Body of pancreas (tissue), 4 donors: ENCODE data around the gene SLC37A1. TPM values are rescaled to one million over a fixed set of nuclear protein-coding genes. Genes with fewer than 3 reads are reported as not detected.
A peak's percentile ranks its signal among the peaks of the same experiment; 100 is the strongest.

Experiments
- ATAC-seq: fragments of 150-250 bp; one replicate; pipeline ENCODE4 v1.9.1; 2016
- DNase-seq, 4 donors: peaks; one replicate each; pipeline ENCODE4 v3.0.0-alpha.2; 2019
- H3K27ac ChIP-seq, 4 donors: fragments of 200-600 bp; sonication (generic); 1 replicate in 3 of 4; 2 replicates in 1 of 4; pipeline versions ENCODE4 v1.5.1 to v1.6.1; 2016 to 2019; ENCODE audit warnings: mild to moderate bottlenecking in 1 of 4, mixed read lengths in 1 of 4, moderate library complexity in 1 of 4
- H3K27me3 ChIP-seq, 2 donors: fragments of 200-600 bp; sonication (generic); one replicate each; pipeline ENCODE4 v1.6.0; 2016; ENCODE audit warnings: mild to moderate bottlenecking in 1 of 2
- H3K36me3 ChIP-seq, 2 donors: fragments of 200-600 bp; sonication (generic); replicated peaks in 1 of 2; 2 replicates each; pipeline ENCODE4 v1.5.1; 2016; ENCODE audit warnings: low read depth in 2 of 2; ENCODE audit not compliant: insufficient read depth in 1 of 2
- H3K4me1 ChIP-seq: fragments of 200-600 bp; sonication (generic); one replicate; pipeline ENCODE4 v1.6.0; 2016
- H3K4me3 ChIP-seq, 2 donors: fragments of 200-600 bp; sonication (generic); 1 replicate in 1 of 2; 2 replicates in 1 of 2; pipeline ENCODE4 v1.5.1; 2016 to 2019
- H3K9me3 ChIP-seq, 3 donors: fragments of 200-600 bp; sonication (generic); 1 replicate in 2 of 3; 2 replicates in 1 of 3; pipeline ENCODE4 v1.5.1; 2016
- CTCF ChIP-seq, 7 experiments: fragments of 450-650 bp in 4 of 7; fragments of 200-600 bp in 3 of 7; sonication (generic) in 3 of 7; IDR thresholded peaks; one replicate each; pipeline ENCODE4 v1.5.1; 2016 to 2019; ENCODE audit warnings: antibody characterized with exemption in 7 of 7
- POLR2A ChIP-seq, 3 donors: fragments of 450-650 bp; IDR thresholded peaks; one replicate each; pipeline ENCODE4 v1.6.1; 2016; ENCODE audit warnings: antibody characterized with exemption in 3 of 3, mild to moderate bottlenecking in 2 of 3
- WGBS, 2 donors: methylation state at CpG; one replicate each; pipeline ENCODE4 v1.1.5; 2017; 5-methylcytosine and 5-hydroxymethylcytosine counted together
- intact Hi-C: fragments of 100-400 bp; cut with DNase I; formaldehyde crosslinking; loops from one replicate; pipeline ENCODE4 v1.15.1; 2023
- total RNA-seq, 2 donors: library from RNA; depleted of rRNA; stranded (reverse); fragments of >200 nt; gene quantifications; one replicate each; pipeline ENCODE4 v1.1.0, GENCODE V29; 2016

The SLC37A1 gene
- total RNA-seq, 2 donors from 2014 or later = 6.3 to 16.3 TPM

GRCh38 chr21:42537106-42537742 is 23.6 kb downstream of the SLC37A1 start:
- TF ChIP-seq POLR2A (IDR thresholded peaks at IDR 0.05) (no peak), CTCF (IDR thresholded peaks at IDR 0.05) (peak in 3 of 7 experiments; percentile 18 to 35 (median 25))
- intact Hi-C loops = no loop called here
- H3K27me3 ChIP-seq = no peaks in the 10 kb centered on the region
- H3K36me3 ChIP-seq = no peaks in the 10 kb centered on the region
- ATAC-seq (no peak), DNase-seq (peak in 1 of 4 donors; percentile 30)
- WGBS, 2 donors = 65 to 67% methylated on average over 4 of the region's 4 CpGs
- H3K4me3 ChIP-seq = no peak overlapping the region
- H3K4me1 ChIP-seq = peaks cover 3% of the 10 kb centered on the region
- no peaks in the 10 kb centered on the region for H3K9me3 ChIP-seq
- H3K27ac ChIP-seq = no peak overlapping the region

GRCh38 chr21:42538479-42539275 is 25.0 kb downstream of the SLC37A1 start:
- WGBS, 2 donors = 68 to 73% methylated on average over 10 of the region's 10 CpGs
- DNase-seq (no peak), ATAC-seq (no peak)
- Histone ChIP-seq H3K4me3 (no peak overlapping the region), H3K9me3 (no peaks in the 10 kb centered on the region), H3K4me1 (peaks cover 3% of the 10 kb centered on the region), H3K27ac (no peak overlapping the region), H3K36me3 (peaks cover 0 to 6% of the 10 kb centered on the region in 2 donors), H3K27me3 (no peaks in the 10 kb centered on the region)
- intact Hi-C loops = no loop called here
- no peak for TF ChIP-seq CTCF (IDR thresholded peaks at IDR 0.05)
- no peak for TF ChIP-seq POLR2A (IDR thresholded peaks at IDR 0.05)

GRCh38 chr21:42539342-42539741 is 25.7 kb downstream of the SLC37A1 start:
- peaks cover 0 to 6% of the 10 kb centered on the region in 2 donors for H3K36me3 ChIP-seq
- no peak overlapping the region for H3K27ac ChIP-seq
- TF ChIP-seq CTCF (IDR thresholded peaks at IDR 0.05) (no peak), POLR2A (IDR thresholded peaks at IDR 0.05) (no peak)
- DNase-seq (no peak), ATAC-seq (no peak)
- H3K4me3 ChIP-seq = no peak overlapping the region
- WGBS, 2 donors = 87 to 92% methylated on average over 17 of the region's 17 CpGs
- no peaks in the 10 kb centered on the region for H3K9me3 ChIP-seq
- H3K27me3 ChIP-seq = no peaks in the 10 kb centered on the region
- intact Hi-C loops = no loop called here
- peaks cover 3% of the 10 kb centered on the region for H3K4me1 ChIP-seq

- WGBS, 2 donors = 76 to 87% methylated on average over 6 to 7 of the region's 7 CpGs
- TF ChIP-seq CTCF (IDR thresholded peaks at IDR 0.05) (no peak), POLR2A (IDR thresholded peaks at IDR 0.05) (no peak)
- intact Hi-C loops = no loop called here
- Histone ChIP-seq H3K36me3 (peaks cover 0 to 6% of the 10 kb centered on the region in 2 donors), H3K27ac (no peak overlapping the region), H3K27me3 (no peaks in the 10 kb centered on the region), H3K4me1 (peaks cover 3% of the 10 kb centered on the region), H3K9me3 (no peaks in the 10 kb centered on the region), H3K4me3 (no peak overlapping the region)
- DNase-seq (no peak), ATAC-seq (no peak)
Measured at GRCh38 chr21:42539931-42540343, 26.3 kb downstream of the SLC37A1 start.
